Muscle of leg (tissue), 11 donors: Measurements from ENCODE around the gene GSTA2. TPM values are rescaled to one million over a fixed set of nuclear protein-coding genes. Genes with fewer than 3 reads are reported as not detected.
"Not testable (repeated sequence)": the region's sequence is repeated elsewhere in the genome, so short reads cannot be mapped to it uniquely, and the experiment has no call there.

ENCODE experiments used
- DNase-seq: peaks from one replicate; pipeline ENCODE4 v3.0.0; 2013
- H3K27ac ChIP-seq: one replicate; pipeline ENCODE4 v1.5.1; 2013; ENCODE audit warnings: mild to moderate bottlenecking, low read length, control low read depth
- H3K27me3 ChIP-seq: one replicate; pipeline ENCODE4 v1.6.1; 2013; ENCODE audit warnings: low read length; ENCODE audit not compliant: control insufficient read depth, insufficient read depth
- H3K36me3 ChIP-seq: one replicate; pipeline ENCODE4 v1.6.1; 2013; ENCODE audit warnings: low read length; ENCODE audit not compliant: control insufficient read depth, insufficient read depth
- H3K4me1 ChIP-seq: one replicate; pipeline ENCODE4 v1.6.1; 2013; ENCODE audit warnings: low read length; ENCODE audit not compliant: control insufficient read depth, insufficient read depth
- H3K4me3 ChIP-seq: one replicate; pipeline ENCODE4 v1.5.1; 2013; ENCODE audit warnings: low read length, control low read depth
- H3K9me3 ChIP-seq: replicated peaks from 2 replicates; pipeline ENCODE4 v1.6.1; 2013; ENCODE audit warnings: low read depth, low read length; ENCODE audit not compliant: control insufficient read depth
- whole genome bisulfite sequencing: methylation state at CpG from one replicate; pipeline ENCODE4 v1.1.5; 2013; ENCODE audit warnings: missing lambda C conversion rate; ENCODE audit not compliant: insufficient coverage; 5-methylcytosine and 5-hydroxymethylcytosine counted together
- polyA plus RNA-seq, 8 donors: library from polyadenylated mRNA; unstranded; fragments of 120-200 nt; gene quantifications; one replicate each; pipeline versions ENCODE4 v1.2.1 to v1.2.3, GENCODE V29; 2013; ENCODE audit warnings: inconsistent platforms in 1 of 8, low replicate concordance in 1 of 8; ENCODE audit not compliant: insufficient read length in 8 of 8, insufficient read depth in 1 of 8
- total RNA-seq: library from RNA; stranded (reverse); fragments of 120-200 nt; gene quantifications from one replicate; pipeline ENCODE4 v1.2.4, GENCODE V29; 2013

The GSTA2 gene
- total and polyA plus RNA-seq, 9 donors = 0.15 to 1.3 (median 0.20) TPM; not detected in 6

- no peaks in the 10 kb centered on the region for H3K9me3 ChIP-seq
- H3K27me3 ChIP-seq = no peaks in the 10 kb centered on the region
- no peaks in the 10 kb centered on the region for H3K36me3 ChIP-seq
- no peak overlapping the region for H3K4me3 ChIP-seq
- no peaks in the 10 kb centered on the region for H3K4me1 ChIP-seq
- no CpG with 5 or more reads among the region's 3 CpGs for WGBS
- H3K27ac ChIP-seq = no peak overlapping the region
- DNase-seq = no peak
Measured at GRCh38 chr6:52788478-52788877, 25.2 kb upstream of the GSTA2 start.

GRCh38 chr6:52787917-52788316 is 24.6 kb upstream of the GSTA2 start:
- Histone ChIP-seq H3K4me1 (no peaks in the 10 kb centered on the region), H3K9me3 (no peaks in the 10 kb centered on the region), H3K27ac (no peak overlapping the region), H3K36me3 (no peaks in the 10 kb centered on the region), H3K27me3 (no peaks in the 10 kb centered on the region), H3K4me3 (no peak overlapping the region)
- DNase-seq = no peak
- WGBS = no CpG with 5 or more reads among the region's 3 CpGs

- Histone ChIP-seq H3K27me3 (no peaks in the 10 kb centered on the region), H3K4me1 (no peaks in the 10 kb centered on the region), H3K9me3 (no peaks in the 10 kb centered on the region), H3K4me3 (no peak overlapping the region), H3K36me3 (no peaks in the 10 kb centered on the region), H3K27ac (no peak overlapping the region)
- DNase-seq = no peak
- WGBS = 88% methylated on average over 23 of the region's 24 CpGs
Measured at GRCh38 chr6:52786249-52786956, 23.1 kb upstream of the GSTA2 start.

- H3K27me3 ChIP-seq, DNase-seq, H3K4me1 ChIP-seq, H3K36me3 ChIP-seq, H3K9me3 ChIP-seq, H3K27ac ChIP-seq, H3K4me3 ChIP-seq: not testable (repeated sequence)
- WGBS = no CpG with 5 or more reads among the region's 3 CpGs
Measured at GRCh38 chr6:52782696-52783274, 19.5 kb upstream of the GSTA2 start.

- H3K36me3 ChIP-seq, H3K4me1 ChIP-seq, H3K9me3 ChIP-seq, H3K4me3 ChIP-seq, H3K27me3 ChIP-seq, DNase-seq, H3K27ac ChIP-seq: not testable (repeated sequence)
Measured at GRCh38 chr6:52782209-52782608, 18.9 kb upstream of the GSTA2 start.

GRCh38 chr6:52779237-52779636 is 16.0 kb upstream of the GSTA2 start:
- Histone ChIP-seq H3K27me3 (no peaks in the 10 kb centered on the region), H3K4me1 (no peaks in the 10 kb centered on the region), H3K36me3 (no peaks in the 10 kb centered on the region), H3K27ac (no peak overlapping the region), H3K9me3 (no peaks in the 10 kb centered on the region), H3K4me3 (no peak overlapping the region)
- DNase-seq = no peak
- WGBS = 100% methylated on average over 1 of the region's 1 CpG

GRCh38 chr6:52776711-52777351 is 13.6 kb upstream of the GSTA2 start:
- H3K4me1 ChIP-seq, H3K9me3 ChIP-seq, H3K27ac ChIP-seq, DNase-seq, H3K36me3 ChIP-seq, H3K4me3 ChIP-seq, H3K27me3 ChIP-seq: not testable (repeated sequence)
- WGBS = 93% methylated on average over 5 of the region's 9 CpGs

- WGBS = no CpG with 5 or more reads among the region's 4 CpGs
Measured at GRCh38 chr6:52769399-52769798, 6.1 kb upstream of the GSTA2 start.

GRCh38 chr6:52767658-52768057 is 4.4 kb upstream of the GSTA2 start:
- not testable (repeated sequence) for H3K27ac ChIP-seq, H3K4me3 ChIP-seq, H3K27me3 ChIP-seq, H3K9me3 ChIP-seq, H3K4me1 ChIP-seq, H3K36me3 ChIP-seq, DNase-seq

More at GRCh38 chr6:52769399-52769798, 6.1 kb upstream of the GSTA2 start:
- DNase-seq, H3K9me3 ChIP-seq, H3K27ac ChIP-seq, H3K4me1 ChIP-seq, H3K36me3 ChIP-seq, H3K27me3 ChIP-seq, H3K4me3 ChIP-seq: not testable (repeated sequence)

- H3K36me3 ChIP-seq, H3K4me1 ChIP-seq, H3K4me3 ChIP-seq, H3K27me3 ChIP-seq, H3K27ac ChIP-seq, DNase-seq, H3K9me3 ChIP-seq: not testable (repeated sequence)
- no CpG with 5 or more reads among the region's 7 CpGs for WGBS
Measured at GRCh38 chr6:52761673-52762491, 1.4 kb downstream of the GSTA2 start.
